Measurements from ENCODE around the gene TMPRSS7.
"Not testable (repeated sequence)": the region's sequence is repeated elsewhere in the genome, so short reads cannot be mapped to it uniquely, and the experiment has no call there.

Gene TMPRSS7

DNA sequence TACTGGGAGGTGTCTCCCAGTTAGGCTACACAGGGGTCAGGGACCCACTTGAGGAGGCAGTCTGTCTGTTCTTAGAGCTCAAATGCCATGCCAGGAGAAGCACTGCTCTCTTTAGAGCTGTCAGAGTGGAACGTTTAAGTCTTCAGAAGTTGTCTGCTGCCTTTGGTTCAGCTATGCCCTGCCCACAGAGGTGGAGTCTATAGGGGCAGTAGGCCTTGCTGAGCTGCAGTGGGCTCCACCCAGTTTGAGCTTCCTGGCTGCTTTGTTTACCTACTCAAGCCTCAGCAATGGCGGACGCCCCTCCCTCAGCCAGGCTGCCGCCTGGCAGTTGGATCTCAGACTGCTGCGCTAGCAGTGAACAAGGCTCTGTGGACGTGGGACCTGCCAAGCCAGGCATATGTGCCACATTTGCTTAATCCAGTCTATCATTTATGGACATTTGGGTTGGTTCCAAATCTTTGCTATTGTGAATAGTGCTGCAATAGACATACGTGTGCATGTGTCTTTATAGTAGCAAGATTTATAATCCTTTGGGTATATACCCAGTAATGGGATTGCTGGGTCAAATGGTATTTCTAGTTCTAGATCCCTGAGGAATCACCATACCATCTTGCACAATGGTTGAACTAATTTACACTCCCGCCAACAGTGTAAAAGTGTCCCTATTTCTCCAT lies 38.0 kb downstream of the TMPRSS7 start:
- DNase-seq, result not testable (repeated sequence)

DNA sequence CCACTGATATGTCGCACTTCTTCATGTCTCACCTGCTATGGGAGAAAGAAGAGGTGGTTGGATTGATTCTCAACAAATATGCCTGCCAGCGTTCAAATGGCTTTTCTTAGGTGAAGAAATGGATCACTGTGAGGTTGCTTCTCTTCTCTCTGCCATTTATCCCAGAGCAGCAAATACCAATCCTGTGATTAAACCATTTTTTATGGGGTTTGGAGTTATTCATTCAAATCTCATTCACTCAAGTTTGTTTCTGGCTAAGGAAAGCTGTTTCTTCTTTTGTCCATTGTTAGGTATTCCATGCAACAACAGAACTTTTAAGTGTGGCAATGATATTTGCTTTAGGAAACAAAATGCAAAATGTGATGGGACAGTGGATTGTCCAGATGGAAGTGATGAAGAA lies 39.5 kb downstream of the TMPRSS7 start:
- DNase-seq, result no peak

DNA sequence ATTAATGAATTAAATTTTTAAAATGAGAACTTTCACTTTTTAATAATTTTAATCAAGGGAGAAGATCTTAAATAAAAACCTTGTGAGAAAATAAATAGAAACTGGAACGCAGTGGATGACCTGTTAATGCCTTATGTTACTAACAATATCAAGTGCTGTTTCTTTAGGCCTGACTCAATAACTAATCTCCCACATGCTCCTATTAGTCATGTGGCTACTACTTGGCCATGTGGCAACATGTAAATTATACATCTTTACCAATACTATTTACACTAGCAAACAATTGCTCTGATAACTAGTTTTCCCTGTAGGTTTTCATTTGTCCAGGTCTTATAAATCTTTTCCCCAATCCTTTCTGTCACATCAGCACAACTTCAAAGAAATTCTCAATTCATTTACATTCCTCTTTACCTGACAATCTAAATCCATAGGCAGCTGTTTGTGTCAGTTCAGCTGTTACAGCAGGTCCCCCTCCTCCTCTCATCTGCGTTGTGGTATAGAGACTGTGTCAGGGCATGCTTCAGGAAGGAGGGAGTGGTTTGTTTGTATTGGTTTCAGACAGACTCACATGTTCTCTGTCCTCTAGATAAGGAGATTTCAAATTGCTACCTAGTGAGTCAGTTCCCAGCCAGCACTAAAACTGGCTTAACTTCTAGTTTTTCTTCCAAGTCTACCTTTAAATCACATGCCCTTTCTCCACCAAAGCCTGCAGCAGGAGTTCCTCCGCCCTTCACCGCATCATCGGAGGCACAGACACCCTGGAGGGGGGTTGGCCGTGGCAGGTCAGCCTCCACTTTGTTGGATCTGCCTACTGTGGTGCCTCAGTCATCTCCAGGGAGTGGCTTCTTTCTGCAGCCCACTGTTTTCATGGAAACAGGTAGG lies 40.3 kb downstream of the TMPRSS7 start:
- no peak for DNase-seq

DNA sequence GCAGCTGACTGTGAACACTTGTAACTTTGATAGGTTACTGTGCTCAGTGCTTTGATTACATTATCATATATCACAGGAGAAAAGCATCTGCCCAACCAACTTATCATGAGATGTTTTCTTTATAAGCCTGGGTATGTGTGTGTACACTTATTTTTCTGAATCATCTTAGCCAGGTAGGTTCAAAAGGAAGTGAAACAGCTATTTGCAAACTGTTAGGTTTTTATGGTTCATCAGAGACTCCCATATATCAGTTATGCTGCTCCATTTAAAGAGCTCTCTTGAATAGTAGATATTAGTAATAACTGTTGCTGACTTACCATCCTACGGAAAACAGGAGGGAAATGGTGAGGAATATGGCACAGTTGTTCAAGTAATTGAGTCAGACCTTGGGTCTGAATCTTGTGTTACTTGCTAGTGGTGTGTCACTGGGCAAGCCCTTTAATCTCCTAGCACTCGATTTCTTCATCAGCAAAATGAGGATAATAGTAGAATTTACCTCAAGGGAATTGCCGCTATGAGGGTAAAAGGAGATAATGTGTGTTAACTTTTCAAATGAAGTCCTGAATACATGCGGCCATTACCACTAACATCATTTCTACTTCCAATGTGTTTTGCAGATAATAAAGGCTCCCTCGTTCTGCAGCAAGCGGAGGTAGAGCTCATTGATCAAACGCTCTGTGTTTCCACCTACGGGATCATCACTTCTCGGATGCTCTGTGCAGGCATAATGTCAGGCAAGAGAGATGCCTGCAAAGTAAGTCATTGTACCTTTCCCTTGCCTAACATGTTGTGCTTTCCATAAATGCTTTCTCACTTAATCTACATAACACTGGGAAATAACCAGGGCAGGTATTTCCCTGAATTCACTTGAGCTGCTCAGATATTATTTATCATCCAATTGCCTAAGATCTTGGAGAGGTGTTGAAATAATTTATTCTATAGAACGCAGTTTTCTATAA lies 43.9 kb downstream of the TMPRSS7 start:
- no peak for DNase-seq

DNA sequence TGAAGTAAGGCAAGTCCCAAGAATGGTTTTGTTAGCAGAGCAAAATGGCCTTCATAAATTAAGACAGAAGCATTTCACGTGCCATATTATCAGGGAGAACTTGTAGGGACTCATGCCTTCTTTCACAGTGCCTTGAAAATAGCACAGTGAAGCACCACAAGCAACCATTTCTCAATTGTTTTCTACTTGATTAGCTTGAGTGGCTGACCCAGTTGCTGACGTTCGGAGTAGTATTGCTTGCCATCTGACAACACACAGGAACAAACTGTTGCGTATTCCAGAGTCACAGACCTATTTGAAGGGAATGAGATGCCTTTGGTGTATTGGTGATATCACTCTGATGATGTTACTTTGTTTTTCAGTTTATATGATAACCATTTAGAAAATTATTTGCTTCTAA lies 48.7 kb downstream of the TMPRSS7 start:
- no peak for DNase-seq

DNA sequence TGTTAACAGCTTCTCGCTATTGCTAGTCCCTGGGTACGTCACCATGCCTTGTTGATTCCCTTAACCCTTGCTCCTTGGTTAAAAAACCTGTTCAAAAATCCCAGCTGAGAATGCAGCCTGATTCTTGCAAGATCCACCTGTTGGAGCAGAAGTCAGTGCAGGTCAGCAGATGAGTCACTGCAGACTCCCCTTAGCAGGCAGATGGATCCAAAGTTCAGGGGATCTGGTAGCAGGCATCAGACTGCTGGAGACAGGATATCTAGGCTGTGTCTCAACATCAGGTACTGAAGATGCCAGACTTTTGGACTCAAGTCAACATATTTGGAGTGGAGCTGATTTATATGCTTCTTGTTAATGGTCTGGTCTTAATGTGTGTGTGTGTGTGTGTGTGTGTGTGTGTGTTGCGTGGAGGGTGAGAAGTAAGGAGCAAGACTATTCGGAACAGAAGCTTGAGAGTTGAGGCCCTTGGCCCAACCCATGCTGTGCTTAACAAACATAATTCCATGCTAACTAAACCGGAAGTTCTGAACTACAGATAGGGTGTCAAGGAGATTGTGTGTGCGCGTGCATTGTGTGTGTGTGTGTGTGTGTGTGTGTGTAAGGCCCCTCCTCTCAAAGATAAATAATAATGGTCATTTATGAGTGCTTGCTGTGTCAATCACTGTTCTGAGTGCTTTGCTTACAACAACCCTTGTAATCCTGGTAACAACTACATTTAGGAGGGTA lies 50.6 kb downstream of the TMPRSS7 start:
- no peak for DNase-seq

DNA sequence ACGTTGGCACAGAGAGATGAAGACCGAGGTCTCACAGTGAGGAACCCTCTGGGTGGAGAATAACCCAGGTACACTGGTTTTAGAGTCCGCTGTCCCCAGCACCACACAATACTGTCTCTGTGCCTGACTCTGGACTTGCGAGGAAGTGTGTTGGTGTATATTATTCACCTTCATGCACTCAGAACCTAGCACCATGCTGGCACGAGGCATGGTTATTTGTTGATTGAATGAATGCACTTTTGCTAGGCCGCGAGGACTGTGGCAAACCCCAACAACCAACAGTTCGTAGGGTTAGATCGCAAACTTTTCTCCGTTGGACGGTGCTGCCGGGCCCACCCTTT lies 51.2 kb downstream of the TMPRSS7 start:
- DNase-seq, result no peak

DNA sequence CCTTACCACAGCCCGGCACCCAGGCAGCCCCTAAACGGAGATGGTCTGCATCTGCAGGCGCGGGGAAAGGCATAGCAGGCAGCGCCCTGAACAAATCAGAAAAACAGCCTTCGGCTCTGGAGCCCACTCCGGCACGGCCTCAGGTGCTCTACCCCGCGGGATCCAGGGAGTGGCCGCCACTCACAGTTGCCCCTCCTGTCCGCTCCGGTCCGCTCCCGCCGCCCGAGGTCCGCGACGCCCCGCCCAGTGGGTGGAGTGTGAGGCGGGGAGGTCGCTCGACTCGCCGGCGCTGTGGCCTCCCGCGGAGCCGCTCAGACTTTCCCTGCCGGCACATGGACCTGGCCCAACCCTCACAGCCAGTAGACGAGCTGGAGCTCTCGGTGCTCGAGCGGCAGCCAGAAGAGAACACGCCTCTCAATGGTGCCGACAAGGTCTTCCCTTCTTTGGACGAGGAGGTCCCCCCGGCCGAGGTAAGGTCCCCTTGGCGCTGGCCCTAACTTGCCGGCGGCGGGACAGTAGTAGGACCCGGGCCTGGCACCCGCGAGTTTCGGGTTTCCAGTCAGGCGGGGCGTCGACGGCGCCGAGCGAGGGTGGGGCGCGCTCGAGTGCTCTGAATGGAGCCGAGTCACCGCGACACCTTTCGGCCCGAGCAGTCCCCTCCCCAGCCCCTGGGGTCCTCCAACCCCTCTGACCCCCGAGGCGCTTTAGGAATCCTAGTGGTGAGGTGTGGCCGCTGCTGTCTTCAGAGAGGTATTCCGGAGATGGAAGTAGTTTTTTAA lies 51.7 kb downstream of the TMPRSS7 start, which contains the start of gene C3orf52:
C3orf52 (plus strand) TSS at position 314 of the 779 bp plus-strand sequence; CDS start at position 333, 19 bp downstream.
- peak in 1 of 2 donors; percentile 50 for DNase-seq

DNA sequence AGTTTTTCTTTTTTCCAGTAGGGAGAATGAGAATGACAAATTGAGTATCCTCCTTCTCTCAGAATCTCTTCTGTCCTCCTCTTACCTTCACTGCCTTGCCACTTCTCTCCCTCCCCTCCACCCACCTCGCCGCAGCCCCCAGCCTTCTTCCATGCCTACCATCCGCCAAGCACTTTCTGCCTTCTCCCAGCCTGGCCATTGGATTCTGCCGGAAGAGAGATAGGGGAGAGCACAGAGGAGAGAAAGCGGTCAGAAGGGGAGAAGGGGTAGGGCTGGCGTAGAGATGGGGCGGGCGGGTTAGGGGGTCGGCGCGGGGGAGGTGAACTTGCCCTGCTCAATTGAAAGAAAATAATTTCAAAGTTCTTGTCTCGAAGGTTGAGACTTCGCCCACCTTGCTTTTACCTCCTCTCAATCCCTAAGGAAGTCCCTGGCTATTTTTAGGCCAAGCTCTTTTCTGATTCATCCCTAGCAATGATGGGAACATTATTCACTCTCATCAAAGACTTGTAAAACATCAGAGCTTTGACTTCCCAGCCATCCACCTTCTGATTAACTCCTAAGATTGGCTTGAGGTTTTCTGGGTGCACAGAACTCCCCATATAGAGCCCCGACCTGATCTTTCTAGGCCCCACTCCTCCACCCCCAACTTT lies 52.5 kb downstream of the TMPRSS7 start:
- no peak for DNase-seq

DNA sequence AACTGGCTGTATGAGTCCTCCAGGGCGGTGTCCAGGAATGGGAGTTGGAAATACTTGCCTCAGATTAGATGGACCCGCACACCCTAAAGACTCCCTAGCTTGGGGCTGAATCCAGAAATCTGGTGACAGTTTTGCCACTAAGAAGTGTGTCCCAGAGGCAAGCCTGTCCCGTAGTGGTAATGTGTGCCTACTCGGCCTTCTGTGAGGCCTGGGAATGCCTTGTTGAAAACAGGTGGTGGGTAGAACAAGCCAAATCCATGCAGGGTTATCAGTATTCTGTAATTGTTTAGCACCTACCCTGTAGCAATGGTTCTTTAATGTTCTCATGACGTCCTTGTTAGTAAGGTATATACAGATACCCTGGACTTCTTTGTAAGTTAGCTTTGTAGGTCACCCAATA lies 53.2 kb downstream of the TMPRSS7 start:
- DNase-seq, result no peak

DNA sequence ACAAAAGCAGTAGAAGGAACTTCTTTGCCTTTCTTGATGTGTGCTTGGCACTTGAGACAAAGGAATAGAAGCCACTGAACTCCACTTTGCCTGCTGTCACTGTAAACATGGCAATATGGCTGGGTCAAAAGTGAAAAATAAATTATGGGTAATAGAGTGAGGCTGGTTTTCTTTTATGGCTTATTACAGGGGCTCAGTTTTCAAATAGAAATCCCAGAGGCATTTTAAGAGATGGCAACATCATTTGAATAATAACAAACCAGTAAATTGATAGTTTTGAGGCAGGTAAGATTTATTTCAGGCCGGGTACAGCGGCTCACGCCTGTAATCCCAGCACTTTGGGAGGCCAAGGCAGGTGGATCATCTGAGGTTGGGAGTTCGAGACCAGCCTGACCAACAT lies 54.4 kb downstream of the TMPRSS7 start:
- no peak for DNase-seq

DNA sequence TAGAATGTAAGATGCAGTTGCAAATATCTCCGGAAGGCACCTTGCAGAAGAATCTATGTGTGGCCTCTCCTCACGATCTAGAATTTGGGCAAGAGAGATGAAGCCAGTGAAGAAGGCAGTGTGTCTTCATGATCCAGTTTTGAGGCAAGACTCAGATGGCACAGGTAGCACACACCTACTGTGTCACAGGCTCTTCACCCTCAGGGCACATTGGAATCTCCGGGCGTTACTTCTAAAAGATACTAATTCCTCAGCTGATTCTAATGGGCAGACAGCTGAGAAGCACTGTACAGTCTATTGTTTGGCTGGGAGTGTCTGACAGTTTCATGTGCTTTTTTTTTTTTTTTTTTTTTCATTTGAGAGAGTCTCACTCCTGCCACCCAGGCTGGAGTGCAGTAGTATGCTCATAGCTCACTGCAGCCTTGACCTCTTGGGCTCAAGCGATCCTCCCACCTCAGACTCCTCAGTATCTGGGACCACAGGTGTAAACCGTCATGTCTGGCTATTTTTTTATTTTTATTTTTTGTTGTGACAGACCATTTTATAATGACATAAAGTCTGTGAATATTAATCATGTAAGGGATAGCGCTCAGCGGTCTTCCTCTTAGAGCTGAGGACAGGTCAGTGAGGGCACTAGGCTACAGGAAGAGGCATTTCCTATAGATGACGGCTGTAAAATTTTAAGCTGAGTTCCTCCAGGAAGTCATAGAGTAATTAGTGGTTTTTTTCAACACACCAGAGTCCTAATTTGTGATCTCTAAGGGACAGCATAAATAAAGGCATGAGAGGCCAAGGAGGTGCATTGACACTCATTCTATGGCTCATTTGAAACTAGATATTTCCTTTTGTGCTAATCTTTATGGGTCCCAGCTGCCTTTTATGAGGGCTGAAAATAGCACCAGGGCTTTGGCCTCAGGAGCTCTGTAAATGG lies 55.7 kb downstream of the TMPRSS7 start:
- DNase-seq, result no peak

DNA sequence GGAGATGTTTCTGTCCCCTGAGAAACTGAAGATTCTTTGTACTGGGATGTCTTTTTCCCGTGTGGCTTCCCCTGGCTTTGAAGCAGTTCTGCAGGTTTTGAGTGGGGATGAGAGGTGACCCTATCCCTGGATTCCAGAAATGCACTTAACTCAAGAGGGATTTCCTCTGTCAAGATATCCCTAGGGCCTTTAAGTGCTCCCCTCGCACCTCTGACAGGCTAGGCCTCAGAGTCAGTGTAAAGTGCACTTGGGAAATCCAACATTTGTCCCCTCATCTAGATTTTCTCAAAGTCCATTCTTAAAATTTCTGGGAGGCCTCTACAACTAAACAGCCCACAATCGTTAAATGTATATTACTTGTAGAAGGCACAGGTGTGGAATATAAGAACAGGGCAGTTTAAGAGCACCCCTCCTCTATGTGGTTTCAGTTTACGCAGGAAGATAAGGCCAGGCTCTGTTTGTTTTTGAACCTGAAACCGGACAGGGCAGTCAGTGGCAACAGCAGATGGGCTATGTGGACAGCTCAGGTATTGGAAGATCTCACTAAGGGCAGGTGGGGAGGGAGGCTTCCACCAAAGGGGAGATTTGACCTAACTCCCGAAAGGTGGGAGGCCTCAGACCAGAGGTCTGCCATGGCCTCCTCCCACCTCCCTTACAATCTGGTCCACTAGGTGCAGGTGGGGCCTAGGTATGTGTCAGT lies 56.5 kb downstream of the TMPRSS7 start:
- no peak for DNase-seq

DNA sequence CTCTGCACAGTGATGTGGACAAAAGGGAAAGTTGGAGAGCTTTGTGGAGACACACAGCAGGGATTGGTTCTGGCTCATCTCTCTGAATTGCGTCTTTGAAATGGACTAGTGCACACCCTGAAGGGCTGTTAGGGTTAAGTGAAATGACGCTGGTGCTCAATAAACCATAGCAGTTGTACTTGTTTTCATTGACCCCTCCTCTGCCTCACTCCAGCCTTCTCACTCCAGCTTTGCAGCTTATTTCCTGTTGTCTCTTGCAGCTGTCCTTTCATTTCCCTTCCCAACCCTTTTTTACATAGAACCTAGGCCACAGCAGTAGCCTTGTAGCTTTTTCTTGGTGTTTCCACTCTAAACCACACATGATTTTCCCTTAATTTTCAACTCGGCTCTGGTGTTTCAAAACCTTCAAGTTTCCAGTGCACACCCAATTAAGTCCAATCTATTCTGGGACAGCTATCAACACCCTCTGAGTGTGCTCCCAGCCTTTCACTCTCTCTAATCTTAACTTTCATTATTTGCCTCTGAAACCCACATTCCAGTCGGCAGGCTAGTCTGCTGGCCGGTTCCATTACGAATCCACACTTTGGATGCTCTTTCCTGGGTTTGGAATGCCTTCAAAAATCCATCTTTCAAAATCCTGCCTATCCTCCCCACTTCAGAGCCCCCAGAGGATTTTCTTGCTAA lies 58.1 kb downstream of the TMPRSS7 start:
- DNase-seq, result no peak

DNA sequence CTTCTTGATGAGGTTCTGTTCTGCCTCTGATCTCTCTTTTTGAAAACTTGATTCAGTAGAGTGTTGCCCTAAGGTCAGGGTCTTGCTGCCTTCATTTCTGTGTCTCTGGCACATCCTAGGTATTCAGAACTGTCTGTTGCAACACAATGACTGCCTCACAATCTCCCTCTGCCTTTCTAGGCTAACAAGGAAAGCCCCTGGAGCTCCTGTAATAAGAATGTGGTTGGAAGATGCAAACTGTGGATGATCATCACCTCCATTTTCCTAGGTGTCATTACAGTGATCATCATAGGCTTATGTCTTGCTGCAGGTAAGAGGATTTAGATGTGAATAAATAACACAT lies 58.6 kb downstream of the TMPRSS7 start:
- no peak for DNase-seq

DNA sequence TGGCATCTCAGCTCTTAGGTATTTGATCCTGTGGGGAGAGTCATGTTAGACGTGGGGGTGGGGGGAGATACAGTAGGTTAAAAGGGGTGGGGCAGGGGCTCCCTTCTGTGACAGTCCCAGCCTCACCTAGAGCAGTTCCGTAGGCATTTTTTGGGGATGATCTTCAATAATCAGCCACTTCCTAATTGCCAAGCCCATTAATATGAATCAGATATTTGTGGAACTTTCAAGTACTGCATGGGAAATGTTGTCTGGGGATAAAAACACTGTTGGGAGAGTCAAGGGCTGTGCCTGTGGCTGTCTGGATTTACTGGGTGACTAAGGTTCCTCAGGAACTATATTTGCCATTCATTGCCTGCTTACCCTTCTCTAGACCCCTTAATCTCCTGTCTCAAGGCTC lies 61.2 kb downstream of the TMPRSS7 start:
- DNase-seq, result no peak

DNA sequence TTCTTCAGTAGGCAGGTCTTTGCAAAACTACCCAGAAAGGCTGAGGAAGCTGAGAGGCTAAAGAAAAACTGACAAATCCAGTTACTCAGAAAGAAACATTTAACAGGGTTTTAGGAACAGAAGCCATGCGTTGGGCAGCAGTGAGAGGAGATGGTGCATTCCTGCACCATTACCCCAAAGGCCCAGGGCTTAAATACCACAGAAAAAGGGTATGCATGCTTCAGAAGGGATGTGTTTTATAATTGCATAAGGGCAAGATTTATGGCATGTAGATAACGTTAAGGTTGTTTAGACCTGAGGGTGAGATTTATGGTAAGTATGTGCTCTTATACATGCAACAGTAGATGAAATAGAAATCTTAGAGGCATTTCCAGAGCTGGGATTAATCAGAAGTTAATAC lies 61.6 kb downstream of the TMPRSS7 start:
- no peak for DNase-seq

DNA sequence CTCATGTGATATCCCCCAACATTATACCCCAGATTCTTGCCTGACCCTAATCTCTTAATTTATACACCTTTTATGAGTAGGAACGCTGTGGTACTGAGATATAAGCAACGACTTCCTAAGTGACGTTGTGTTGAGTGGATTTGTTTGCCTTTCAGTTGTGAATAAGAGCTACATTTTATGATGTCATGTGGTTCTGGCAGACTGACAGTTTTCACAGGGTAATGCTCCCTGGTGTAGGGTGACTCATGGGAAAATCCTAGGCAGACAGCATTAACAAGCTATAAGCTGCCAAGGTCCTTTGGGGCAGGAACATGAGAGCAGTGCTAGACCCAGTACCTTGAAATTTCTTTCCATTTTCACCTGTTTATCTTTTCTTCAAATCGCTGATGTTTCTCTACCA lies 62.8 kb downstream of the TMPRSS7 start:
- no peak for DNase-seq

DNA sequence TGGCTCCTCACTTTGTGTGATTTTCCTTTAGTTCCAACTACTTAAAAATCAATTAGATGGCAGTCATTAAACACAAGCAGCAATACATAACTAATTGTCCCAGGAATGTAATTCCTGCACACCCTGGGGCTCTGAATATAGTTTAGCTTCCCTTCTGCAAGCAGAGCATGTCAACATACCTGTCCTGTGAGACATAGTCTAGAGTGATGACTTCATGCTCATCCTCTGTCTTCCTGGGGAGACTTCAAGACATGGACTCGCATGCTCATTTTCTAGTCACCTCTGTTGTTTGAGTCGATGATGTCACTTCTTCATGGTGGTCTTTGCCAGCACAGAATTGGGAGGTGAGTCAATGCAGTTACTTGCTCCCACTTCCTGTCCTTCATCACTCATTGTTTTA lies 67.4 kb downstream of the TMPRSS7 start:
- no peak for DNase-seq
